ENCODE measurements around the gene LMO7. TPM values are rescaled to one million over a fixed set of nuclear protein-coding genes. Genes with fewer than 3 reads are reported as not detected.

LMO7 gene
- total and polyA plus RNA-seq, 5 donors = 152 to 397 (median 297) TPM

- H3K9me3 ChIP-seq (ENCODE audit: control insufficient read depth, low read length) = no peaks in the 10 kb centered on the region
- H3K27ac ChIP-seq (ENCODE audit: low read length) = no peak overlapping the region
- ATAC-seq = no peak
- H3K4me3 ChIP-seq (ENCODE audit: low read length) = no peak overlapping the region
- peaks cover 4% of the 10 kb centered on the region for H3K4me1 ChIP-seq (ENCODE audit: control insufficient read depth, insufficient read depth, low read length)
- H3K27me3 ChIP-seq (ENCODE audit: control insufficient read depth, insufficient read depth) = no peaks in the 10 kb centered on the region
- intact Hi-C loops (cut with DNase I) = loop anchor here in 1 of 4 donors (10.0 kb wide), 1 partner anchor 124 kb away; no protein-coding TSS in a partner anchor
- no peak for DNase-seq
- 76% methylated on average over 9 of the region's 9 CpGs for WGBS
Observed at GRCh38 chr13:75818179-75818967, 182.2 kb downstream of the LMO7 start.

GRCh38 chr13:75818968-75819225 is 182.8 kb downstream of the LMO7 start:
- intact Hi-C loops (cut with DNase I) = loop anchor here in 1 of 4 donors (10.0 kb wide), 1 partner anchor 124 kb away; no protein-coding TSS in a partner anchor
- H3K27me3 ChIP-seq (ENCODE audit: control insufficient read depth, insufficient read depth) = no peaks in the 10 kb centered on the region
- WGBS = 76% methylated on average over 5 of the region's 5 CpGs
- peaks cover 2% of the 10 kb centered on the region for H3K4me1 ChIP-seq (ENCODE audit: control insufficient read depth, insufficient read depth, low read length)
- ATAC-seq = no peak
- H3K27ac ChIP-seq (ENCODE audit: low read length) = no peak overlapping the region
- H3K4me3 ChIP-seq (ENCODE audit: low read length) = no peak overlapping the region
- no peaks in the 10 kb centered on the region for H3K9me3 ChIP-seq (ENCODE audit: control insufficient read depth, low read length)
- no peak for DNase-seq

GRCh38 chr13:75825161-75825560 is 189.0 kb downstream of the LMO7 start:
- no peaks in the 10 kb centered on the region for H3K4me1 ChIP-seq (ENCODE audit: control insufficient read depth, insufficient read depth, low read length)
- no peaks in the 10 kb centered on the region for H3K27me3 ChIP-seq (ENCODE audit: control insufficient read depth, insufficient read depth)
- 80% methylated on average over 4 of the region's 4 CpGs for WGBS
- intact Hi-C loops (cut with DNase I) = no loop called here
- H3K9me3 ChIP-seq (ENCODE audit: control insufficient read depth, low read length) = no peaks in the 10 kb centered on the region
- H3K27ac ChIP-seq (ENCODE audit: low read length) = no peak overlapping the region
- no peak for ATAC-seq
- no peak for DNase-seq
- no peak overlapping the region for H3K4me3 ChIP-seq (ENCODE audit: low read length)

- intact Hi-C loops (cut with DNase I) = no loop called here
- H3K27ac ChIP-seq (ENCODE audit: low read length) = no peak overlapping the region
- DNase-seq (no peak), ATAC-seq (no peak)
- no peaks in the 10 kb centered on the region for H3K4me1 ChIP-seq (ENCODE audit: control insufficient read depth, insufficient read depth, low read length)
- H3K9me3 ChIP-seq (ENCODE audit: control insufficient read depth, low read length) = no peaks in the 10 kb centered on the region
- no peaks in the 10 kb centered on the region for H3K27me3 ChIP-seq (ENCODE audit: control insufficient read depth, insufficient read depth)
- H3K4me3 ChIP-seq (ENCODE audit: low read length) = no peak overlapping the region
- WGBS = 90% methylated on average over 2 of the region's 2 CpGs
Observed at GRCh38 chr13:75825594-75825993, 189.5 kb downstream of the LMO7 start.

GRCh38 chr13:75826391-75826790 is 190.3 kb downstream of the LMO7 start:
- ATAC-seq (no peak), DNase-seq (no peak)
- Histone ChIP-seq H3K4me1 (ENCODE audit: control insufficient read depth, insufficient read depth, low read length) (no peaks in the 10 kb centered on the region), H3K27ac (ENCODE audit: low read length) (no peak overlapping the region), H3K27me3 (ENCODE audit: control insufficient read depth, insufficient read depth) (no peaks in the 10 kb centered on the region), H3K9me3 (ENCODE audit: control insufficient read depth, low read length) (no peaks in the 10 kb centered on the region), H3K4me3 (ENCODE audit: low read length) (no peak overlapping the region)
- intact Hi-C loops (cut with DNase I) = no loop called here
- WGBS = 89% methylated on average over 5 of the region's 5 CpGs

- no peak overlapping the region for H3K4me3 ChIP-seq (ENCODE audit: low read length)
- WGBS = 74% methylated on average over 1 of the region's 1 CpG
- DNase-seq = no peak
- H3K4me1 ChIP-seq (ENCODE audit: control insufficient read depth, insufficient read depth, low read length) = no peaks in the 10 kb centered on the region
- no peak for ATAC-seq
- no peak overlapping the region for H3K27ac ChIP-seq (ENCODE audit: low read length)
- H3K27me3 ChIP-seq (ENCODE audit: control insufficient read depth, insufficient read depth) = no peaks in the 10 kb centered on the region
- intact Hi-C loops (cut with DNase I) = no loop called here
- no peaks in the 10 kb centered on the region for H3K9me3 ChIP-seq (ENCODE audit: control insufficient read depth, low read length)
Observed at GRCh38 chr13:75829830-75830229, 193.7 kb downstream of the LMO7 start.

- no peak for DNase-seq
- Histone ChIP-seq H3K9me3 (ENCODE audit: control insufficient read depth, low read length) (no peaks in the 10 kb centered on the region), H3K27ac (ENCODE audit: low read length) (no peak overlapping the region), H3K4me1 (ENCODE audit: control insufficient read depth, insufficient read depth, low read length) (no peaks in the 10 kb centered on the region), H3K4me3 (ENCODE audit: low read length) (no peak overlapping the region), H3K27me3 (ENCODE audit: control insufficient read depth, insufficient read depth) (no peaks in the 10 kb centered on the region)
- whole genome bisulfite sequencing = 82% methylated on average over 1 of the region's 1 CpG
- no peak for ATAC-seq
- intact Hi-C loops (cut with DNase I) = no loop called here
Observed at GRCh38 chr13:75830842-75831241, 194.7 kb downstream of the LMO7 start.

GRCh38 chr13:75831389-75831788 is 195.3 kb downstream of the LMO7 start:
- ATAC-seq = no peak
- no peaks in the 10 kb centered on the region for H3K27me3 ChIP-seq (ENCODE audit: control insufficient read depth, insufficient read depth)
- no peak overlapping the region for H3K27ac ChIP-seq (ENCODE audit: low read length)
- no peaks in the 10 kb centered on the region for H3K9me3 ChIP-seq (ENCODE audit: control insufficient read depth, low read length)
- H3K4me3 ChIP-seq (ENCODE audit: low read length) = no peak overlapping the region
- intact Hi-C loops (cut with DNase I) = no loop called here
- no peaks in the 10 kb centered on the region for H3K4me1 ChIP-seq (ENCODE audit: control insufficient read depth, insufficient read depth, low read length)
- no peak for DNase-seq

- H3K4me1 ChIP-seq (ENCODE audit: control insufficient read depth, insufficient read depth, low read length) = no peaks in the 10 kb centered on the region
- no peak for DNase-seq
- H3K27ac ChIP-seq (ENCODE audit: low read length) = no peak overlapping the region
- no peak overlapping the region for H3K4me3 ChIP-seq (ENCODE audit: low read length)
- no peaks in the 10 kb centered on the region for H3K9me3 ChIP-seq (ENCODE audit: control insufficient read depth, low read length)
- 79% methylated on average over 5 of the region's 5 CpGs for WGBS
- intact Hi-C loops (cut with DNase I) = no loop called here
- H3K27me3 ChIP-seq (ENCODE audit: control insufficient read depth, insufficient read depth) = no peaks in the 10 kb centered on the region
- ATAC-seq = no peak
Observed at GRCh38 chr13:75832812-75833211, 196.7 kb downstream of the LMO7 start.

GRCh38 chr13:75836441-75836840 is 200.3 kb downstream of the LMO7 start:
- intact Hi-C loops (cut with DNase I) = no loop called here
- Histone ChIP-seq H3K27me3 (ENCODE audit: control insufficient read depth, insufficient read depth) (no peaks in the 10 kb centered on the region), H3K4me1 (ENCODE audit: control insufficient read depth, insufficient read depth, low read length) (no peaks in the 10 kb centered on the region), H3K9me3 (ENCODE audit: control insufficient read depth, low read length) (no peaks in the 10 kb centered on the region), H3K27ac (ENCODE audit: low read length) (no peak overlapping the region), H3K4me3 (ENCODE audit: low read length) (no peak overlapping the region)
- WGBS = 83% methylated on average over 4 of the region's 4 CpGs
- DNase-seq (no peak), ATAC-seq (no peak)

- Histone ChIP-seq H3K27ac (ENCODE audit: low read length) (no peak overlapping the region), H3K4me1 (ENCODE audit: control insufficient read depth, insufficient read depth, low read length) (no peaks in the 10 kb centered on the region), H3K4me3 (ENCODE audit: low read length) (no peak overlapping the region), H3K27me3 (ENCODE audit: control insufficient read depth, insufficient read depth) (no peaks in the 10 kb centered on the region), H3K9me3 (ENCODE audit: control insufficient read depth, low read length) (no peaks in the 10 kb centered on the region)
- ATAC-seq (no peak), DNase-seq (no peak)
- 73% methylated on average over 6 of the region's 6 CpGs for WGBS
- intact Hi-C loops (cut with DNase I) = no loop called here
Observed at GRCh38 chr13:75838366-75839005, 202.4 kb downstream of the LMO7 start.
